AG09319 (cell line): ENCODE results near the gene OR56B4.

Source experiments
- DNase-seq: peaks from one replicate; pipeline ENCODE4 v3.0.0-alpha.2; 2010; ENCODE audit warnings: low read depth; ENCODE audit errors: extremely low read depth
- TF ChIP-seq, protein P1 (sequence below): IDR thresholded peaks from 2 replicates; pipeline ENCODE4 v1.5.1; 2011; ENCODE audit warnings: low read depth, mild to moderate bottlenecking, inconsistent platforms, low read length, moderate library complexity

The OR56B4 gene

GRCh38 chr11:6084587-6084986 lies 22.9 kb upstream of the OR56B4 start:
- no peak for DNase-seq
- TF ChIP-seq, protein P1, sequence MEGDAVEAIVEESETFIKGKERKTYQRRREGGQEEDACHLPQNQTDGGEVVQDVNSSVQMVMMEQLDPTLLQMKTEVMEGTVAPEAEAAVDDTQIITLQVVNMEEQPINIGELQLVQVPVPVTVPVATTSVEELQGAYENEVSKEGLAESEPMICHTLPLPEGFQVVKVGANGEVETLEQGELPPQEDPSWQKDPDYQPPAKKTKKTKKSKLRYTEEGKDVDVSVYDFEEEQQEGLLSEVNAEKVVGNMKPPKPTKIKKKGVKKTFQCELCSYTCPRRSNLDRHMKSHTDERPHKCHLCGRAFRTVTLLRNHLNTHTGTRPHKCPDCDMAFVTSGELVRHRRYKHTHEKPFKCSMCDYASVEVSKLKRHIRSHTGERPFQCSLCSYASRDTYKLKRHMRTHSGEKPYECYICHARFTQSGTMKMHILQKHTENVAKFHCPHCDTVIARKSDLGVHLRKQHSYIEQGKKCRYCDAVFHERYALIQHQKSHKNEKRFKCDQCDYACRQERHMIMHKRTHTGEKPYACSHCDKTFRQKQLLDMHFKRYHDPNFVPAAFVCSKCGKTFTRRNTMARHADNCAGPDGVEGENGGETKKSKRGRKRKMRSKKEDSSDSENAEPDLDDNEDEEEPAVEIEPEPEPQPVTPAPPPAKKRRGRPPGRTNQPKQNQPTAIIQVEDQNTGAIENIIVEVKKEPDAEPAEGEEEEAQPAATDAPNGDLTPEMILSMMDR = no peak

- no peak for DNase-seq
- TF ChIP-seq, protein P1 = no peak
Observed at GRCh38 chr11:6094186-6094585, 13.3 kb upstream of the OR56B4 start.

GRCh38 chr11:6095798-6096197 lies 11.7 kb upstream of the OR56B4 start:
- TF ChIP-seq, protein P1 = no peak
- no peak for DNase-seq

- TF ChIP-seq, protein P1 = no peak
- no peak for DNase-seq
Observed at GRCh38 chr11:6096417-6096816, 11.1 kb upstream of the OR56B4 start.

DNA sequence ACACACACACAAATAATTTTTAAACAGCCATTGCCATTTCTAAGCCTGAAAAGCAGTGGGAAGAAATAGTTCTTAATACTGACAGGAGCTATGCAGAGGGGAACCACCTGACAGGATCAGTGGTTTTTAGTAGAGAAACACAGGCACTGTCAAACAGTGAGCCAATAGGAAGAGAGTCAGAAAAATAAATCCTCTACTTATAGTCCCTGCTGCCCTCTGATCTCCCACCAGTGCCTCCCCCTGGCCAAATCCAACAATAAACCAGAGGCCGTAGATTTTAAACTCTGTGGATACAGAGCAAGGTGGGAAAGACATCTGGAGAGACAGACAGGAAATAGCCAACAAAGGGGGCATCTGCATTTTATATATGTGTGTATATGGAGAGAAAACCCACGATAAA lies 7.9 kb upstream of the OR56B4 start:
- DNase-seq = no peak
- TF ChIP-seq, protein P1 = no peak

DNA sequence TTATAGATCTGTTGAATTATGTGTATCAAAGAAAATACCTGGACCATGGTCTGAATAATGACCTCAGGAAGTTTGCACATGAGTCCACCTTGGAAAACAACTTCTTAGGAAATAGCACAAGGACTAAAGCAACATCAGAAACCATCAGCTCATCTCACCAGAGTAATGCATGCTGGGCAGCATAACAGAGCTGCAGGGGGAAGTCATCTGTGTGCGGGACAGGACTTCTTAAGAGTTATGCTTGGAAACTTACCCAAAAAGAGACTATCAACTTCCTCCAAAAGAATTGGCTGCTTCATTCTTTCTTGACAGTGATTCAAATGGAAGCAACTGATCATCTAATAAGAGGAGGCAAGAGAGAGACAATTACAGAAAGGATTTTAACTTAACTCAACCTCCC lies 2.5 kb downstream of the OR56B4 start:
- TF ChIP-seq, protein P1 = no peak
- no peak for DNase-seq

DNA sequence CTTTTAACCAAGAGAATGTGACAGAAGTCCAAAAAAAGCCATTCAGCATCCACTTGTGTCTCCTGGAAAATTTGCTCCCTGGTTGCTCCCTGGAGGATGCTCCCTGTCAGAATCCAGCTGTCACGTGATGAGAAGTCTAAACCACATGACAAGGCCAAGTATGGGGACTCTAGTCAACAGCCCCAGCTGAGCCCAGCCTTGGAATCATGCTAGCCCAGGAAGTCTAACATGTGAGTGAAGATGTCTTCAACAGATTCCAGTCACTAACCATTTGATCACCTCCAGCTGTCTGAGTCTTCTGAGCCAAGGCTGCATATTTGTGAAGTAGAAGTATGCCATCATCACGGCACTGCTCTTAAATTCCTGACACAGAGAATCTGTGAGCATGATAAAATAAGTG lies 4.2 kb downstream of the OR56B4 start:
- DNase-seq = no peak
- TF ChIP-seq, protein P1 = no peak

DNA sequence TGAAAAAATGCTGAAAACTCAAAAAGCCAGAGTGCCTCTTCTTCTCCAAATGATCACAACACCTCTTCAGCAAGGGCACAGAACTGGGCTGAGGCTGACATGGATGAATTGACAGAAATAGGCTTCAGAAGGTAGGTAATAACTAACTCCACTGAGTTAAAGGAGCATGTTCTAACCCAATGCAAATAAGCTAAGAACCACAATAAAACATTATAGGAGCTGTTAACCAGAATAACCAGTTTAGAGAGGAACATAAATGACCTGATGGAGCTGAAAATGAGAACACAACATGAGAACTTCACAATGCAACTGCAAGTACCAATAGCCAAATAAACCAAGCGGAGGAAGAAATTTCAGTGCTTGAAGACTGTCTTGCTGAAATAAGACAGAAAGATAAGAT lies 9.2 kb downstream of the OR56B4 start:
- no peak for DNase-seq
- TF ChIP-seq, protein P1 = no peak
